Endometrial microvascular endothelial cells (primary cell): ENCODE results near the gene AJUBA. TPM values are rescaled to one million over a fixed set of nuclear protein-coding genes. Genes with fewer than 3 reads are reported as not detected.
"Not testable (repeated sequence)": the region's sequence is repeated elsewhere in the genome, so short reads cannot be mapped to it uniquely, and the experiment has no call there.

ENCODE experiments used
- in situ Hi-C: cut with HindIII; loops from 2 replicates; pipeline ENCODE4 v1.10.0; 2017; ENCODE audit warnings: low sequenced_read_pairs, low pct_unique_long_range_greater_than_20kb; ENCODE audit errors: inconsistent ontology term
- total RNA-seq: library from RNA; depleted of rRNA; stranded (reverse); fragments of >200 nt; gene quantifications from one replicate; pipeline ENCODE4 v1.2.3, GENCODE V29; 2015; ENCODE audit errors: inconsistent ontology term

AJUBA gene
- total RNA-seq, 1 donor from 2014 or later, result 62.3 TPM

DNA sequence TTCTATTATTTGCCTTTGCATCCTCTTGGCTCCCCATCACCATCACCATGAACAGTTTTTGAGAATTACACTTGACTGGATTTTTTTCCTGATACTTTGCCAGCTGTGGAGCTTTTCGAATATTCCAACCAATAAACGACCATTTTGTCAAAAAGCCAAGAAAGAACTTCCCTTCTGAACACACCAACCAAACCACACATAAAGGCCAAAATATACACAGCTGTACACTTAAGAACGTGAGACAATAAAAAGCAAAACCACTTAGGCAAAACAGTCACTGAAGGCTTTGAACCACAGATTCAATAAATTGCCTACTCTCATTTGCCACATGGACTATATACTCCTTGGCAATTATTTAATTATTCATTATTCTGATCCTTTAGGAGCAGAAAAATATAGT is 26.5 kb upstream of the AJUBA start:
- in situ Hi-C loops, result no loop called here

GRCh38 chr14:23006544-23007419 is 24.4 kb upstream of the AJUBA start:
- in situ Hi-C loops, result no loop called here

GRCh38 chr14:23006188-23006534 is 23.8 kb upstream of the AJUBA start:
- in situ Hi-C loops, result no loop called here

- in situ Hi-C loops, result no loop called here
These were observed 23.3 kb upstream of the AJUBA start for GRCh38 chr14:23005451-23006187.

- in situ Hi-C loops, result not testable (repeated sequence)
These were observed 21.9 kb upstream of the AJUBA start for GRCh38 chr14:23004274-23004673.

DNA sequence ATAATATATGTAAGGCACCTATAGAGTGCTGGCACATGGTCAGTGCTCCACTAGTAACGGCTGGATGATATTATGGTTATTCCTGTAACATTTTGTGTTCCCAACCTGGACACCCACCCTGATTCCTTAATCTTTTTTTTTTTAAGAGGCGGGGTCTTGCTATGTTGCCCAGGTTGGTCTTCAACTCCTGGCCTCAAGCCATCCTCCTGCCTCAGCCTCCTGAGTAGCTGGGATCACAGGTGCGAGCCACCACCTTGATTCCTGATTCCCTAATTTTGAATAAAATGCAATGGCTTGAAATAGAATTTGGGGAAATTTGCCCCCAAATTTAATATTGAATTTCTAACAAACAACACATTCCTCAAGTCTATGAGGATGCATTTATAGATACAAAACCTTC is 20.2 kb upstream of the AJUBA start:
- in situ Hi-C loops, result no loop called here

DNA sequence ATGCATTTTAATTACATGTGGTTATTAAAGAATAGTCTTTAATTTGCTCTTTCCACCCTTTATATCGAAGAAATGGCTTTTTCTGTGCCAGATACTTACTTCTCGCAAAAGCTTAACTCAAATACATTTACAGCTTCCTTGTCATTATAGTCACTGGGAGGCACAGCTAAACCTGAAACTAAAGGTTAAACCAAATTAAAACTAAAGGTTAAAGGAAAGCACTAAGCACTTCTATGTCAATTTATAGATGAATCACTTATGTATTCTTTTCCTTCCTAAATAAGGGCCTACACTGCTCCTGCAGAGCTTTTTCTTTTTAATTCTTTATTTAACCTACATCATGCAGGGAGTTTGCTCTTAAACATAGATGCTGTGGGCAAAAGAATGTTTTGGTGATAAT is 18.5 kb upstream of the AJUBA start:
- in situ Hi-C loops, result no loop called here

DNA sequence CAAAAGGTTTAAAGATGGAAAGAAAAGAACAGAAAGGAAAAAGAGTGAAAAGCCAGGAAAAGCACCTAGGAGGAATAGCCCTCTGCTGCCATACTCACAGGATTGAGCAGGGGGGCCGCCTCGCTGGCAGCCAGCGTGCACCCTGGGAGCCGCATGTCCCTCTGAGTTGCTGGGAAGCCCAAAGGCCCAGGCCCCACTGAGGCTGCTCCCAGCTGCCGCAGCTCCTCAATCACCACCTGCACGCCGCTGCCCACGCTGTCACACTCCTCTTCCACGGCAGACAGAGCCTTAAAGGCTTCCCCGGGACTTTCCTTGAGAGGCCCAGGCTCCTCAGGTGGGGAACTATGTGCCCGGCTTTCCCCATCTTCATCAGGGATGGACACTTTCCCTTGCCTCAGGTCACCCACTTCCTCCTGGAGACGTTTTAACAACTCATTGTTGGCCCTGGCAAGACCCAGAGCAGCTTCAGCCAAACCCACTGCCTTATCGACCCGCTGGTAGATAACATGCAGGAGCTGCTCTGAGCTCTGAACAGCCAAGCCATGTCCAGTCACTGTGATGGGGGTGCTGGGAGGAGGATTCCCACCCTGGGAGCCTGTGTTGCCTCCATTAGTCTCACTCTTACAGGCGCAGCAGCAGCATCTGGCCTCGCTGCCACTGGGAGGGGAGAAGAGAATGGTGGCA is 16.1 kb upstream of the AJUBA start:
- in situ Hi-C loops, result loop anchor here (25.0 kb wide), 1 partner anchor 89 kb away; the partner anchor contains the start of genes ACIN1 and C14orf119

GRCh38 chr14:22997676-22998323 is 15.4 kb upstream of the AJUBA start:
- in situ Hi-C loops, result loop anchor here (25.0 kb wide), 1 partner anchor 90 kb away; the partner anchor contains the start of genes ACIN1 and C14orf119

GRCh38 chr14:22996768-22997654 is 14.7 kb upstream of the AJUBA start:
- in situ Hi-C loops, result loop anchor here (25.0 kb wide), 1 partner anchor 90 kb away; the partner anchor contains the start of genes ACIN1 and C14orf119

DNA sequence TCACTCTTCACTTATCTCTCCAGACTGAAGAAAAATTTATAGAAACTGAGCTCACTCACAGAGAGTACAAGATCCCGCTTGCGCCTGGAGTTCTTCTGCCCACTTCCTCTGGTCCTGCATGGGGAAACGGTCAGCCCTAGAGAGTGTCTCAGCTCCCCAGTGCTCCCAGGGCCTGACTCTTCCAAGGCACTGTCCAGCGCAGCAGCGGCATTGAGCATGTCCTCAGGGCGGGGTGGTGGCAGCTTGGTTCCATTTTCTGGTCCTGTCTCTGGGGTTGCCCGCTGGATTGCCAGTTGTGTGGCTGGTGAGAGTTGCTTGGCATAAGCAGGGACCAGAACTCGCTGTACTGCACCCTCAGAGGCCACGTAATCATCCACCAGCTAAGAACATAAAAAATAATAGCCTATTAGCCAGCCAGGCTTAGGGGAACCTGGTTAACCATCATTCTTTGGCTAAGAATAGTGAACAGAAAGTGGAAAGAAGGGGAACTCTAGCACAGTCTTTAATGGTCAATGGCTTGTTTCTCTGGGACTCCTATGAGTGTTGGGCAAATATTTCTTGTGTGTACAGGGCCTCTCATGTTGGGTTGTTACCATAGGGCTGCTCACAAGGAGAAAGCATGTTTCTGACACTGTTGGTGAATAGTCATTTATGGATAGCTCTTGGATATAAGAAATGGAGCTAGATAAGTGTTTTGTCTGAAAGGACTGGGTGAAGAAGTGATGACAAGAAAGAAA is 13.7 kb upstream of the AJUBA start:
- in situ Hi-C loops, result loop anchor here (25.0 kb wide), 1 partner anchor 91 kb away; the partner anchor contains the start of genes ACIN1 and C14orf119

DNA sequence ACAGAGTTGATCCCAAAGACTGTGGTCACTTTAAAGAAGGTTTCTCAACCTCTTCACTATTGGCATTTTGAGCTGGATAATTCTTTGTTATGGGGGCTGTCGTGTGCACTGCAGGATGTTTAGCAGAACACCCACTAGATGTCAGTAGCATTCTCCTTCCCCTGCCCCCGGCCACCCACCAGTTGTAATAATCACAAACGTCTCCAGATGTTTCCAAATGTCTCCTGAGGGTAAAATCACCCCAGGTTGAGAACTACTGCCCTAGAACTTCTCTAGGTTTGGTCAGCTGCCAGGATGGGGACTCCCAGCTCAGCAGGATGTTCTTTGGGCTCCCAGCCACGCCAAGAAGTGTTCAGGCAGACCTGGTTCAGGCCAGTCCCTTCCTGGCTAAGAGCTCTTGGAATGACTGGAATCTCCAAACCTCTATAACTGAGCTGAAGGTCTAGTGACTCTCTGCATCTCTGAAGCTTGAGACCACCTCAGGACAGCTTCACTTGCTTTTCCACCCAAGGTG is 12.5 kb upstream of the AJUBA start:
- in situ Hi-C loops, result loop anchor here (25.0 kb wide), 1 partner anchor 92 kb away; the partner anchor contains the start of genes ACIN1 and C14orf119

DNA sequence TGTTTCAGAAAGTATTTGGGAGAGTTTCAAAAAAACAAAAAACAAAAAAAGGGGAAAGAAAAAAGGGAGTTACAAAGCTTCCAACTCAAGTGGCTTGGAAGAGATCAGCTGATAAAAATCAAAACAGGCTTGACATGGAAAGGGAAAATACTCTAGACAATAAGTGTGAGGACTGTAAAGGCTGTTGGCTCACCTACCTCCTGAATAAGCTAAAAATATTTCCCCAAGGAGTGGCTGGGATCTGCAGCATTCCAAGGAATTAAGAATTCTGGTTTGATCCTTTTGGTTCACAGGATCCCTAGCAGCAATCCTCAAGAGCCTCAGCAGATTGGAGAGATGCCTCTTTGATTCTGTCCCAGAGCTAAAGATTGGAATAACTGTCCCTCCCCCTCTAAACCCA is 11.2 kb upstream of the AJUBA start:
- in situ Hi-C loops, result loop anchor here (25.0 kb wide), 1 partner anchor 94 kb away; the partner anchor contains the start of genes ACIN1 and C14orf119

GRCh38 chr14:22991852-22992251 is 9.5 kb upstream of the AJUBA start:
- in situ Hi-C loops, result loop anchor here (25.0 kb wide), 1 partner anchor 95 kb away; the partner anchor contains the start of genes ACIN1 and C14orf119

- in situ Hi-C loops, result loop anchor here (25.0 kb wide), 1 partner anchor 100 kb away; the partner anchor contains the start of genes ACIN1 and C14orf119
These were observed 4.9 kb upstream of the AJUBA start for GRCh38 chr14:22987291-22987690.

DNA sequence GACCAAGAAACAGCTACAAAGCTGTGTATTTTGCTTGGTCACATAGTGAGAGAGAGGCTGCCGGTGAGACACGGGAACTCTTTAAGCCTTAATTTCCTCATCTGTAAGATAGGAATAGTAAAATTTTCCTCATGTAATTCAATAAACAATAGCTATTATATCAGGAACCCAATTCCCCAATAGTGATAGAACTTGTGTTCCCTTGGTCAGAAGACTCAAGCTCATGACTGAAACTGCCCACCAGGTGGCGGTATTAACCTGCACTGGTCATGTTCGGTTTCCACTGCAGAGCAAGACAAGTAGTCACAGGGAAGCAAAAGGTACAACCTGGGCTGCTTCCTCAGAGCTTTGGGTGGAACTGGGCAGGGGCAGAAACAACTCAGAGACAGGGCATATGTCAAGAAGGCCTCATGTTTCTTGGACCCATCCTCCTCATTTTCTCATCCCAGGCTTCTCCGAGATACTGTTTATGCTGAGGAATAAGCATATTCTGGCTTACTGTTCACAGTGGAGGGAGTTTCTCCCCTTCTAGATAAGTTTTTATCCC is 4.2 kb upstream of the AJUBA start:
- in situ Hi-C loops, result loop anchor here (25.0 kb wide), 1 partner anchor 101 kb away; the partner anchor contains the start of genes ACIN1 and C14orf119
